Activated CD8-positive, alpha-beta memory T cell treated with anti-CD3 and anti-CD28 coated beads, Interleukin-2, amount 50 U/mL, for 4 hours (primary cell): Measurements from ENCODE around the gene MTUS2.

Source experiments
- DNase-seq: peaks from one replicate; pipeline ENCODE4 v3.0.0-alpha.2; 2020

The MTUS2 gene

GRCh38 chr13:29496241-29496712 lies 676.1 kb downstream of the MTUS2 start:
- DNase-seq, result no peak

GRCh38 chr13:29497137-29497654 lies 677.1 kb downstream of the MTUS2 start:
- DNase-seq, result no peak

- DNase-seq, result no peak
Observed at GRCh38 chr13:29498426-29499040, 678.4 kb downstream of the MTUS2 start.

- DNase-seq, result no peak
Observed at GRCh38 chr13:29499506-29500165, 679.5 kb downstream of the MTUS2 start.

GRCh38 chr13:29500386-29500785 lies 680.2 kb downstream of the MTUS2 start:
- no peak for DNase-seq

GRCh38 chr13:29501674-29502073 lies 681.5 kb downstream of the MTUS2 start:
- no peak for DNase-seq

GRCh38 chr13:29502391-29503008 lies 682.4 kb downstream of the MTUS2 start:
- no peak for DNase-seq

- no peak for DNase-seq
Observed at GRCh38 chr13:29503041-29503837, 683.1 kb downstream of the MTUS2 start.

- DNase-seq, result no peak
Observed at GRCh38 chr13:29504691-29505090, 684.6 kb downstream of the MTUS2 start.

GRCh38 chr13:29505511-29505910 lies 685.4 kb downstream of the MTUS2 start:
- no peak for DNase-seq

GRCh38 chr13:29505950-29506349 lies 685.8 kb downstream of the MTUS2 start:
- DNase-seq, result no peak

- DNase-seq, result no peak
Observed at GRCh38 chr13:29507356-29507755, 687.2 kb downstream of the MTUS2 start.

GRCh38 chr13:29508130-29508875 lies 688.2 kb downstream of the MTUS2 start:
- DNase-seq, result peak; percentile 75

- DNase-seq, result no peak
Observed at GRCh38 chr13:29508876-29509252, 688.7 kb downstream of the MTUS2 start.

- no peak for DNase-seq
Observed at GRCh38 chr13:29509999-29510589, 690.0 kb downstream of the MTUS2 start.

- DNase-seq, result no peak
Observed at GRCh38 chr13:29510651-29511084, 690.5 kb downstream of the MTUS2 start.

- no peak for DNase-seq
Observed at GRCh38 chr13:29511106-29511796, 691.1 kb downstream of the MTUS2 start.

- no peak for DNase-seq
Observed at GRCh38 chr13:29511980-29512379, 691.8 kb downstream of the MTUS2 start.

GRCh38 chr13:29513002-29513980 lies 693.2 kb downstream of the MTUS2 start:
- DNase-seq, result no peak
